ENCODE measurements around the gene PLAU.
"Not testable (repeated sequence)": the region's sequence is repeated elsewhere in the genome, so short reads cannot be mapped to it uniquely, and the experiment has no call there.

PLAU gene

DNA sequence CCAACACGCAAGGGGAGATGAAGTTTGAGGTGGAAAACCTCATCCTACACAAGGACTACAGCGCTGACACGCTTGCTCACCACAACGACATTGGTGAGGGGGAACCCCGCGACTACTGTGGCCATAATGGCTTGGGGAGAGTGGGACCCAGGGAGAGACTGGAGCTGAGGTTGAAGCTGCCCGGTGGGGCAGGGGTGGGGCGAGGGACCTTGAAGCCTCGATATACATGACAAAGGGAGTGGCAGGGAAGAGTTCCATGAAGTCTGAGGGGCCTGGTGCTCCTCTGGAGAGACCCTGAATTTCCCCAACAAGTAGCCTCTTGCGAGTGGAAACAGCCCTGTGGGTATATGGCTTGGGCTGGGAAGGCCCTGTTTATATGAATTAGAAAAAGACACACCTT, 3.1 kb downstream of the PLAU start:
- intact Hi-C loops (cut with DNase I), result no loop called here
- no peak for DNase-seq

DNA sequence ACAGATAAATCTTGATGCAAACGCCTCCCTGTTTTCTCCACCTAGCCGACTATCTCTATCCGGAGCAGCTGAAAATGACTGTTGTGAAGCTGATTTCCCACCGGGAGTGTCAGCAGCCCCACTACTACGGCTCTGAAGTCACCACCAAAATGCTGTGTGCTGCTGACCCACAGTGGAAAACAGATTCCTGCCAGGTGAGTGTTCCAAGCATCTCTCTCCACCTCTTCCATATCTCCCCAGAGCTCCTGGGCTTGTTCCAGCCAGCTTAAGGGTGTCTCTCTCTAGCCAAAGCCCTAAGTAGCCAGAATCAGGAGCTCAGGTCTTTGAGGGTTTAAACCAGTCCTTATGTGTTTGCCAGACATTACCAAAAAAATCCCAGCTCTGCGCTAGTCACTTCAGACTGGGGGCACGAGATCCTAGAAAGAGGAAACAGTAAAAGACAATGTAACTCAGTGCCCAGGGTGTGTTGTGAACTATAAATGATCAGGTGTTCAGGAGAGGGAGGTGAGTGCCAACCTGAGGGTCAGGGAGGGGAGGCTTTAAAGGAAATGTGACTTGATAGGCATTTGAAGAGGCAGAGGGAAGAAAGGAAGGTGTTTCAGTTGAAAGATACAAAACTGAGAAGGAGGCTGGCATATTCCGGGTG, 4.4 kb downstream of the PLAU start:
- DNase-seq, result no peak
- intact Hi-C loops (cut with DNase I), result no loop called here

DNA sequence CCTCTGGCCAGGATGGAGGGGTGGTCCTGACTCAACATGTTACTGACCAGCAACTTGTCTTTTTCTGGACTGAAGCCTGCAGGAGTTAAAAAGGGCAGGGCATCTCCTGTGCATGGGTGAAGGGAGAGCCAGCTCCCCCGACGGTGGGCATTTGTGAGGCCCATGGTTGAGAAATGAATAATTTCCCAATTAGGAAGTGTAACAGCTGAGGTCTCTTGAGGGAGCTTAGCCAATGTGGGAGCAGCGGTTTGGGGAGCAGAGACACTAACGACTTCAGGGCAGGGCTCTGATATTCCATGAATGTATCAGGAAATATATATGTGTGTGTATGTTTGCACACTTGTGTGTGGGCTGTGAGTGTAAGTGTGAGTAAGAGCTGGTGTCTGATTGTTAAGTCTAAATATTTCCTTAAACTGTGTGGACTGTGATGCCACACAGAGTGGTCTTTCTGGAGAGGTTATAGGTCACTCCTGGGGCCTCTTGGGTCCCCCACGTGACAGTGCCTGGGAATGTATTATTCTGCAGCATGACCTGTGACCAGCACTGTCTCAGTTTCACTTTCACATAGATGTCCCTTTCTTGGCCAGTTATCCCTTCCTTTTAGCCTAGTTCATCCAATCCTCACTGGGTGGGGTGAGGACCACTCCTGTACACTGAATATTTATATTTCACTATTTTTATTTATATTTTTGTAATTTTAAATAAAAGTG, 6.0 kb downstream of the PLAU start:
- intact Hi-C loops (cut with DNase I), result no loop called here
- peak in 1 of 42 donors; percentile 40 for DNase-seq

DNA sequence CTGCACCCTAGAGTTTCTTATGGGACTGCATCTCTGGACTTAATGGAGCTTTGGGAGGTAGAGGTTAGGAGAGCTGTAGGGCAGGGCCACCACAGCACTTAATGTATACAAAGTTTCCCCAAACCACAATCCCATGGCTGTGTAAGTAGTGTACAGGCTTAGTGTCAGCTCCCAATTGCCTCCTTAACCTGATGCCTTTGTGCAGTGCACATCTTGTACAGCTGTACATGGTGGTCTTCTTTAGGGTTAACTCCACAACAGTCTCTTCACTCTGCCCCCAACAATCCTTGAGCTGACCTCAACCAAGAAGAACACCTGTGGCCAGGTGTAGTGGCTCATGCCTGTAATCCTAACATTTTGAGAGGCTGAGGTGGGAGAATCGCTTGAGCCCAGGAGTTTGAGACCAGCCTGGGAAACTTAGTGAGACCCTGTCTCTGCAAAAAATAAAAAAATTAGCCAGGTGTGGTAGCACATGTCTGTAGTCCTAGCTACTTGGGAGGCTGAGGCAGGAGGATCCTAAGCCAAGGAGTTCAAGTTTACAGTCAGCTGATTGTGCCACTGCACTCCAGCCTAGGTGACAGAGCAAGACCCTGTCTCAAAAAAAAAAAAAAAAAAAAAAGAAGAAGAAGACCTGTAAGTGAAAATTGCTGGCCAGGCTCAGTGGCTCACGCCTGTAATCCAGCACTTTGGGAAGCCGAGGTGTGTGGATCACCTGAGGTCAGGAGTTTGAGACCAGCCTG, 6.8 kb downstream of the PLAU start:
- no peak for DNase-seq
- intact Hi-C loops (cut with DNase I), result no loop called here

DNA sequence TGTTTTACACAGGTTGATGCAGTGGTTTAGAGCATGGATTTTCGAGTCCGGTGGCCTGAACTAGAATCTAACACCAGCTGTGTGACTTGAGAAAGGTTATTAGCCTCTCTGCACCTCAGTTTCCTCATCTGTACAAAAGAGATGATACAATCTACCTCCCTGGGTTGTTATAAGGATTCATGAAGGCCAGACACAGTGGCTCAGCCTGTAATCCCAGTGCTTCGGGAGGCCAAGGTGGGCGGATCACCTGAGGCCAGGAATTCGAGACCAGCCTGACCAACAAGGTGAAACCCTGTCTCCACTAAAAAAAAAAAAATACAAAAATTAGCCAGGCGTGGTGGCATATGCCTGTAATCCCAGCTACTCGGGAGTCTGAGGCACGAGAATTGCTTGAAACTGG, 8.5 kb downstream of the PLAU start:
- intact Hi-C loops (cut with DNase I); DNase-seq: not testable (repeated sequence)

DNA sequence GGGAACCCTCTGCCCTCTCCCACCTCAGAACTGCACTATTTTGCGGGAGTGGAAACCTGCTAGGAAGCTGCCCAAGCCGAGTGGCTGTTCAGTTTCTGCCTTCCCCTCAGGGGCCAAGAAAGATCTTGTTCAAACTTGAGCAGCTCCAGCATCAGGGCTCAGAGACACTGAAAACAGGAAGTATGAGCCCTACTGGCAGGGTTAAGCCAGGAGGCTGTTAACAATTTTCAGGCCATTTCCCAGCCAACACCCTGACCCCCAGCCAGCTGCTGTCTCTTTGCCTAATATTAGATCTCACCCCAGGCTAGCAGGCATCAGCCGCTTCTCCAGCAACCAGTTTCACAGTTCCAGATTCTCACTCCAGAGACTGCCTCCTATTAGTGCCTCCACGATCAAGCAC, 9.2 kb downstream of the PLAU start:
- intact Hi-C loops (cut with DNase I), result no loop called here
- peak in 12 of 42 donors; percentile 6 to 50 (median 20) for DNase-seq

DNA sequence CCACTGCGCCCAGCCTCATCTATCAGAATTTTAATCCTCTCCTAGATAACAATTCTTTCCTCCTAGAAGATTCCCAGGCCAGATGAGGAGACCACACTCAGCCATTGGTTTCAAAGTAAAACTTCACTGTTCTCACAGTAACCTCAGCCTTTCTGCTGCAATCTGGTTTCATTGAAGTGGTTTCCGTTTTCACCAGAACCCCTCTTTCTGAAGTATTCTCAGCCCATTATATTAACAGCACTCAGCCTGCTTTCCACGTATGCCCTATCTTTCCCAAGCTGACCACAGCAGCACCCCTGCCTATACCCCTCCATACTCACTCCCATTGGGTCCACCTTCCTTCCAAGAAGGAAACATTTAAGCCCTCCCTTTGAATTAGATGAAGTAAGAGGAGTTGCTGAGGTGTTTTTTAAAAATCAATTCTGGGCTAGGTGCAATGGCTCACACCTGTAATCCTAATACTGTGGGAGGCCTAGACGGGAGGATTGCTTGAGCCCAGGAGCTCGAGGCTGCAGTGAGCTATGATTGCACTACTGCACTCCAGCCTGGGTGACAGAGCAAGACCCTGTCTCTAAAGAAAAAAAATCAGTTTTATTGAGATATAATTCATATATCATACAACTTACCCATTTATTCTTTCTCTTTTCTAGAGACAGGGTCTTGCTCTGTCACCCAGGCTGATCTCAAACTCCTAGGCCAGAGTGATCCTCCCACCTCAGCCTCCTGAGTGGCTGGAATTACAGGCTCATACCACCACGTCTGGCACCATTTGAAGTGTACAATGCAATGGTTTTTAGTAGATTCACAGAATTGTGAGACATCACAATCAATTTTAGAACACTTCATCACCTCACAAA, 11.3 kb downstream of the PLAU start:
- DNase-seq, result no peak
- intact Hi-C loops (cut with DNase I), result no loop called here

DNA sequence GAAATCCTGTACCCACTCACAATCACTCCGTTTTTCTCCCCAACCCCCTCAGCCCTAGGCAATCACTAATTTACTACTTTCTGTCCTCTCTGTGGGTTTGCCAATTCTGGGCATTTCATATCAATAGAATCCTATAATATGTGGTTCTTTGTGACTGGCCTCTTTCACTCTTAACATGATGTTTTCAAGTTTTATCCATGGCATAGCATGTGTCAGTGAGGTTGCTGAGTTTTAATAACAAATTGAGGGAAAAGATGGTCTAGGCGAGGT, 11.9 kb downstream of the PLAU start:
- intact Hi-C loops (cut with DNase I), result no loop called here
- no peak for DNase-seq

DNA sequence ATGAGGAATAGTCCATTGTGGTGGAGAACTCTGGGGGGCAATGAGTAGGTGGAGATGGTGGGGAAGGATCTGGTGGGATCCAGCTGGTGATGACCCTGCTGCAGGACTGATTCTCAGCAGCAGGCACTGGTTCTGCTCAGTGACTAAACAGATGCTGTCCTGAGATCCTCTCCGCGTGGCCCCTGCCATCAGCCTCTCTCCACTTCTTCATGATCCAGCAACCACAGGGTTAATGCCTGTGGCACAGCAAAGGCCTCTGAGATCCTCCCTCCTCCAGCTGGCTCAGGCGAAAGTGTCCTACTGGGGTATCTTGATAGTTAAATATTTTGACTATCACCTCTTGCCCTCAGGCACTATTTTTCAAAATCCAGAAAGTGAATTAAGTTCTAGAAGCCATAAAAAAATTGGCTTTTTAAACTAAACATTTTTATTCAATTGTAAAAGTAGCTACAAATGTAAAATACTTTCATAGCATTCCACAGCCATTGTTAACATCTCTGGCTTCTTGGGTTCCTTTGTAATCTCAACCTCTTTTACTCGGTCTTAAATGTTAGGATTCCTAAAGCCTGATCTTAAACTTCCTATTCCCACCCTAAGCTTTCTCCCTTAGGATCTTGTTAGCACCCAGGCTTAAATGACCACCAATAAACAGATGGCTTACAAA, 13.1 kb downstream of the PLAU start:
- no peak for DNase-seq
- intact Hi-C loops (cut with DNase I), result no loop called here

DNA sequence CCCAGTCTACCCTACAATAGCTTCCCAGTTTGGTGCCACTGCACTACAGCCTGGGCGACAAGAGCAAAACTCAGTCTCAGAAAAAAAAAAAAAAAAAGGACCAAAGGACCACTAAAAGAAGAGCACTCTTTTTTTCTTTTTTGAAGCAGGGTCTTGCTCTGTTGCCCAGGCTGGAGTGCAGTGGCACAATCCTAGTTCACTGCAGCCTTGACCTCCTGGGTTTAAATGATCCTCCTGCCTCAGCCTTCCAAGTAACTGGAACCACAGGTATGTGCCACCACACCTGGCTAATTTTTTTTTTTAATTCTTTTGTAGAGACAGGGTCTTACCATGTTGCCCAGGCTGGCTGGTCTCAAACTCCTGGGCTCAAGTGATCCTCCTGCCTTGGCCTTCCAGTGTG, 14.0 kb downstream of the PLAU start:
- intact Hi-C loops (cut with DNase I), result no loop called here
- no peak for DNase-seq

DNA sequence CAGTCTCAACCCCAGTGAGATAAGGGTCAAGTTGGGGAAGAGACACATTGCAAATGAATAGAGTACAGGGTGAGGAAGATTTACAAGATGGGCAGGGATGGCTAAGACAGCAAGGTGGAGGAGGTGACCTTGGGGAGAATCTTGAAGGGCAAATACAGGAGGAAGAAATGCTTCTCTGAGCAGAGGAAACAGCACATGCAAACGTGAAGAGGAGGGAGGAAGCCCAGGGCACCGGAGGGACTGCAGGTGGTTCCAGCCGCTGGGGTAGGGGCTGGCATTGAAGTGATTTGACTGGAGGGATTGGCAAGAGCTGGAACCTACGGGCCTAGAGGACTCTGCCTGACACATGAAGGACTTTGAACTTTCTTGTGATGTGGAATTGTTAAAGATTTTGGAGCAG, 14.6 kb downstream of the PLAU start:
- DNase-seq, result no peak
- intact Hi-C loops (cut with DNase I), result no loop called here

DNA sequence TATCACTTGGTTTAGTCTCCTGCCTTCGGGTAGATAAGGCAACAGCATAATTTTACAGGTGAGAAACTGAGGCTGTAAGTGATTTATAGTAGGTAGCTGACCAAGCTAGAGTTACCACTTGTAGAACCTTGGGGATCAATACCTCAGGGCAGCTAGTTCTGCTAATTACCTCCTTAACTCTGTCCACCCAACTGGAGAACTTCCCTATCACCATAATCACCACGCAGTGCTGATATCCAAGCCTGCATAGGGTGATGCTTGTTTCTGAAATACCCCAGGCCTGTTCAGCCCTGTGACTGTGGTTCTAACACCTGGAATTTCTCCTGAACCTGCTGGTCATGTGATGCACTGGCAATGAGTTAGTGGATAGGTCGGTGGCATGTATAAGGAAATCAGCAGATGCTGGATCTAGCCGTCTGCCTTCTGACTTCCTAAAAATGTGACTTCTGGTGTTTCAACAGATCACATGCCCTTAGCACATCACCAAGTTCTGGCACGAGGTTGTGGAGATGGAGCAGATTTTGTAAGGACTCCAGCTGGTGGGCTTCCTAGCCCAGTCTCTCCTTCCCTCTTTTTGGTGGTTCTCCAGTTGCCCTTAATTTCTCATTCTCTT, 15.3 kb downstream of the PLAU start:
- DNase-seq, result peak in 2 of 42 donors; percentile 20 to 39
- intact Hi-C loops (cut with DNase I), result no loop called here

DNA sequence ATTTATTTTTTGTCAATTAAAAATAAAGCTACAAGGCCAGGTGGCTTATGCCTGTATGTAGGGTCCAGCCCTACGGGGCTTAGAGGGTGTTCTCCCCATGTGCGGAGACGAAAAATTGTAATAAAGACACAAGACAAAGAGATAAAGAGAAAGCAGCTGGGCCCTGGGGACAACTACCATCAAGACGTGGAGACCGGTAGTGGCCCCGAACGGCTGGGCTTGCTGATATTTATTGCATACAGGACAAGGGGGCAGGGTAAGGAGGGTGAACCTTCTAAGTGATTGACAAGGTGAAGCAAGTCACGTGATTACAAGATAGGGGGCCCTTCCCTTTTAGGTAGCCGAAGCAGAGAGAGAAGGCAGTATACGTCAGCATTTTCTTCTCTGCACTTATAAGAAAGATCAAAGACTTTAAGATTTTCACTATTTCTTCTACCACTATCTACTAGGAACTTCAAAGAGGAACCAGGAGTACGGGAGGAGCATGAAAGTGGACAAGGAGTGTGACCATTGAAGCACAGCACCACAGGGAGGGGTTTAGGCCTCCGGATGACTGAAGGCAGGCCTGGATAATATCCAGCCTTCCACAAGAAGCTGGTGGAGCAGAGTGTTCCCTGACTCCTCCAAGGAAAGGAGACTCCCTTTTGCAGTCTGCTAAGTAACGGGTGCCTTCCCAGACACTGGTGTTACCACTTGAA, 19.8 kb downstream of the PLAU start:
- DNase-seq; intact Hi-C loops (cut with DNase I): not testable (repeated sequence)

DNA sequence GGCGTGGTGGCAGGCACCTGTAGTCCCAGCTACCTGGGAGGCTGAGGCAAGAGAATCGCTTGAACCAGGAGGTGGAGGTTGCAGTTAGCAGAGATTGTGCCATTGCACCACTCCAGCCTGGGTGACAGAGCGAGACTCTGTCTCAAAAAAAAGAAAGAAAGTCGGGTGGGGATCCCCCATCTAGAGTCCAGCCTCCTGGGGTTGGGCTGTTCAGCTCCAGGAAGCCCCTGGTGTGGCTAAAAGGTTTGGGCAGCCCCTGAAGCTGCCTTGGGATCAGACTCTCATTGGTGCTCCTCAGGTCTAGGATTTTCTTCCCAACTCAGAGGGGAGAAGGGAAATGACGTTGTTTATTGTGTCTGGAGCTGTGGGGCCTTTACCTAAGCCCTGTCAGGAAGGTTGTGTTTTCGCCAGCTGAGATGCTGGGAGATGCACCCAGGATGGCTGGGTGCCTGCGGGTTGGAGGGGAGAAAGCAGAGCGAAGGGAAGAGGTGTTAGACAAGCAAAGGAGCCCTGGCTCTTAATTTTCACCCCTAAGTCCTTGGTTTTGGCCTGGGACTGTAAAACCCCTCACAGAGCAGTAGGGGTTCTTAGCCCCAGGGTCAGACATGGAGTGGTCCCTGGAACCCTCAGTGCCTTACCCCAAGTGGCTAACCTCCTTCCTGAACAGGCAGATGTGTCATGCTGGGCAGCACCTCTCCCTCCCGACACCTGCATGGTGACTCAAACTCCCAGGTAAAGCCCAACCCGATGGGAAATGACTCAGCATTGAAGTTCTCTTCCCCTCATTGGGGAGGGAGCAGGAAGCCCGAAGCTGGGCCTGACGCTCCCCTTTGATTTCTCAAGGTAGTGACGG, 21.1 kb downstream of the PLAU start:
- no peak for DNase-seq
- intact Hi-C loops (cut with DNase I), result no loop called here

DNA sequence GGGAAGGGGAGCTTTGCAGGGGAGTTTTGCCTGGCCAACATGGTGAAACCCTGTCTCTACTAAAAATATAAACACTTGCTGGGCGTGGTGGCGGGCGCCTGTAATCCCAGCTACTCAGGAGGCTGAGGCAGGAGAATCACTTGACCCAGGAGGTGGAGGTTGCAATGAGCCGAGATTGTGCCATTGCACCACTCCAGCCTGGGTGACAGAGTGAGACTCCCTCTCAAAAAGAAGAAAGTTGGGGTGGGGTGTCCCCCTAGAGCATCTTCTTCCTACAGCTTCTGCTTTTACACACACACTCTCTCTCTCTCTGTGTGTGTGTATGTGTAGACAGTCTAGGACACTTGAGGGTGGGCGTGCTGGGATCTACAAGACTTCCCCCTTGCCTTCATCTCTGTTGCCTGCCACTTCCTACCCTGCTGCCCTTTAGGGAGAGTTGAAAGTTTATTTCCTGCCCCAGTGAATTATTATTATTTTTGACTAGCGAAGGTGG, 21.7 kb downstream of the PLAU start:
- intact Hi-C loops (cut with DNase I), result no loop called here

DNA sequence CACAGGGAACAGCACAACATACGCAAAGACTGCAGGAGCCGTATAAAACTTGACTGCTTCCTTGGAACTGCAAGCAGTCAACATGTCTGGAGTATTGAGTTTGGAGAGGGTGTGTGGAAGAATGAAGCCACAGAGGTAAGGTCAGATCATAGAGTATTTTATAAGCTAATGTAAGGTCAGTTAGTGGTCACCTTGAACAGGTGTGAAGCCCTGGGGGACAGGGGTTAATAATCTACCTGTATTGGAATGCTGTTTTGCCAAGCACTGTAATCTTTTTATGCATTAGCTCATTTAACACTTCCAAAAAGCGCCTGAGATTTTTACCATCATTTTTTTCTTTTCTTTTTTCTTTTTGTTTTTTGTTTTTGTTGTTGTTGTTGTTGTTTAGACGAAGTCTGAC, 23.1 kb downstream of the PLAU start:
- intact Hi-C loops (cut with DNase I), result no loop called here
- no peak for DNase-seq

More for the DNA sequence above, 21.7 kb downstream of the PLAU start:
- DNase-seq, result no peak

DNA sequence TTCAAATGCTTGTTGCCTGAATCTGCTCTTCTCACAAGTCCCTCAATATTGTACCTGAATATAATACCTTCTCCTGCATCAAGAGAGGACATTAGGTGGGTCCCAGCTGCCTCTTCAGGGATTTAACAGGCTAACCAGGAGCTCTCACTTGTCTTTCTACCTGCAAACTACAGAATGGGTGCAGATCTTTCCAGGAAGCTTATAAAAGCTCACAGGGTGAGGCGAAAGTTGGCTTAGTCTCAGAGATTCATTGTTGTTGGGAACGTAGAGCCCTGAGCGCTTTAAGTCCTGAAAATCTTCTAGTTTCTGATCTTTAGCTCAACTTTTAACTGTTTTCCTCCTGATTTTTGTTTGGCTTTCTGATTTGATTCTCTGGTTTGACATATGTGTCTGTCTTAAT, 25.0 kb downstream of the PLAU start:
- intact Hi-C loops (cut with DNase I), result no loop called here
- no peak for DNase-seq

Data from head of caudate nucleus (tissue), 42 donors.